GM21367 (cell line): ENCODE results near the gene RBFA.
"Not testable (repeated sequence)": the region's sequence is repeated elsewhere in the genome, so short reads cannot be mapped to it uniquely, and the experiment has no call there.

ENCODE experiments used
- ATAC-seq: cut with Tn5 transposase; IDR thresholded peaks from one replicate; pipeline ENCODE4 v1.9.1; 2021; ENCODE audit not compliant: unreplicated experiment

RBFA gene

DNA sequence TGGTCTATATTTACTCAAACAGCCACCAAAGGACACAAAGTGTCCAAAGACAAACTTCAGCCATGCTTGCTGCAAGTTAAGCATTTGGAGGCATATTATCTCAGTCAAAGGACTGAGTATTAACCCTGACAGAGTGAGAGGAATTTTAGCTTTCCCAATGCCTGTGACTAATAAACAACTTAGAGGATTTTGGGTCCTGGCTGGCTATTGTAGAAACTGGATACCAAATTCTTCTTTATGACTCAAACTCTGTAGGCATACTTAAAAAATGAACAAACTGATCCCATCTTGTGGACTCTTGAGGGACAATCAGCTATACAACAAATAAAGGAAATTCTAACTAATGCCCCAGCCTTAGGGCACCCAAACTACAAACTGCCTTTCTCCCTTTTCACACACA lies 6.5 kb upstream of the RBFA start:
- ATAC-seq: not testable (repeated sequence)

- no peak for ATAC-seq
Measured at GRCh38 chr18:80029690-80030089, 4.5 kb upstream of the RBFA start.

GRCh38 chr18:80033181-80034067 lies 810 bp upstream of the RBFA start:
- ATAC-seq: peak; percentile 42

DNA sequence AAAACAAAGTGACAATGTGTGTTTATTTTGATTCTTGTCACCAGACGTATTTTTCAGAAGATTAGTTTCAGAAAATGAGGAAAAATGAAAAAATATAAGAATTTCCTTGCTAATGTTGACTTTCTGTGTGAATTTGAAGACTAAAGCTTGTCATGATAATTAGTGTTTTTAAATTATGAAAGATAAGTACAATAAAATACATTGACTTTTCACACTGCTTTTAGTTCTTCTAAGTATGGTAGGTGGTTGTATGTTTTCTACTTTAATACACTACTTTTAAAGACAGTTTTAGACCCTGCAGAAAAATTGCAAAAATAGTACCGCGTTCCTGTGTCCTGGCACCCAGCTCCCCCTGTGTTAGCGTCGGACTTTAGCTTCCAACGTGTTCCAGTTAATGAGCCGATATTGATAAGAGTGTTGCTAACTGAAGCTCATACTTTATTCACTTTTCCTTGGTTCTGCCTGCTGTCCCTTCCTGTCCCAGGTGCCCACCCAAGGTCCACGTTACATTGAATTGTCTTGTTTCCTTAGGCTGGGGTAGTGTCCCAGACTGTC lies 695 bp downstream of the RBFA start:
- no peak for ATAC-seq

GRCh38 chr18:80035997-80036396 lies 1.8 kb downstream of the RBFA start:
- ATAC-seq: no peak

- ATAC-seq: no peak
Measured at GRCh38 chr18:80037300-80037699, 3.1 kb downstream of the RBFA start.

GRCh38 chr18:80037869-80038630 lies 3.8 kb downstream of the RBFA start:
- no peak for ATAC-seq

GRCh38 chr18:80040515-80040914 lies 6.3 kb downstream of the RBFA start:
- no peak for ATAC-seq

DNA sequence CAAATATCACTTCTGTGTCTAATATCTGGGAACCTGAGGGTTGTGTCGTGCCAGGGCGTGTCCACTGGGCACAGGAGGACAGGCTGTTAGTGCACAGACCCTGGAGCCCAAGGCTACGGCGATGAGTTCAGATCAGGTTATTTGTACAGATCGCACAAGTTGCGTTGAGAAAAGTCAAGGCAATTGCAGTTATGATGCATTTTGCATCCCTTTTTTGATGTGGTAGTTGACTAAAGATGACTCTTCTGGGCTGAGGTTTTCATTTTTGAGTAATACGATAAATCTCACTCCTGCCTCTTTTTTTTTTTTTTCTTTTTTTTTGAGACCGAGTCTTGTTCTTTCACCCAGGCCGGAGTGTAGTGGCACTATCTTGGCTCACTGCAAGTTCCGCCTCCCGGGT lies 7.2 kb downstream of the RBFA start:
- no peak for ATAC-seq

DNA sequence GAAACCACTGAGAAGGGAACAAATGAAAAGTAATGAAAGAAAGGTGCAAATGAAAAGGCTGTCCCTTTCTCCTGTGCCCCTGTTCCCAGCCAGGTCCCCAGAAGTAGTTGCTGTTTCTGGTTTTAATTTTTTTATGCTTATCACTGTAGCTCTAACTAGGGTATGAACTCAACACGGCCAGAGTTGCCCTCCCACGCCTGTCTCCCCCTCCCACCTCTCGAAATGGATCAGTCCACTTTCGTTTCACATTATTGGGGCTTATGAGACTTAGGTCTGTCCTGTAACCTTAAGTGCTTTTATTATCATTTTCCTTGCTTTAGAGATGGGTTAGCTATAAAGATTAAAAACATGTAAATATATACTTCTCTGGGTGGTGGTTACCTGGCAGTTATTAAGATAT lies 8.6 kb downstream of the RBFA start:
- no peak for ATAC-seq

GRCh38 chr18:80044072-80044471 lies 9.8 kb downstream of the RBFA start:
- ATAC-seq: no peak

DNA sequence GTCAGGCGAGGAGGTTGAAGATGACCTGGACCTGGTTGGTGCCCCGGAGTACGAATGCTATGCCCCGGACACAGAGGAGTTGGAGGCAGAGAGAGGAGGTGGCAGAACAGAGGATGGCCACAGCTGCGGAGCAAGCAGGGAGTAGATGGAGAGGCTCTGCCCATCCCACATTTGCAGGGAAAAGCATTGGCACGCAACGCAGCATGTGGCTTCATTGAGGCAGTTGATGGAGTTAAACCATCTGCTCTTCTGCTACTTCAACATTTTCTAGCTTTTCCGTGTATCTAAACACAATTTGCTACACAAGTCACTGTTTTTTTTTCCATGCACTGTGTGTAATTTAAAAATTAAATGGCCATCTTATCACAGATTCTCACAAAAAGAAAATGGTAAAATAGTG lies 11.8 kb downstream of the RBFA start:
- no peak for ATAC-seq

GRCh38 chr18:80046431-80046830 lies 12.2 kb downstream of the RBFA start:
- ATAC-seq: no peak

DNA sequence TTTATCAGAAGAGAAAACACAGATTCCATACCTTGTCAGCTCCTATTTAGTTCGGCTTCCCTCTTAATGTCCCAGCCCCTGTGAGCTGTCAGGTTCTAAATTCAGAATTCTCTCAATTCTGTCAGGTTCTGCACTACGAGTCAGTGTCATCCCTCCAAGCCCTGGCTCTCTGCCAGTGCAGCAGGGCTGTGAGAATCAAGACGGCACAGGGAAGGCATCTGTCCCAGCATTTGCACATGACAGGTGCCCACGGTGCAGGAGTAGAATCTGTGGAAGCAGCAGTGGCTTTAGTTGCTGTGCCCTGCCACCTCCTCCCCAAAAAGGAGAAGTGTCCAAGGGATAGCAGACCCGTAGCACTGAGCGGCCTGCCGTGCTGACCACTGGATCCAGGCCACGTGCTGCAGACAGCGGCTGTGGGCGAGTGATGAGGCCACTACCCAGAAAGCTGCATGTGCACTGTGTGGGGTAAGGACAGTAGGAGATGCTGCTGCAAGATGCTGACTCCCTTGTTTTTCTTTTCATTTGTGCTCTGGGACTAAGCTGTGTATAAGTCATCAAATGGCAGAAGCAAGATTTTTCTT lies 12.8 kb downstream of the RBFA start:
- no peak for ATAC-seq

DNA sequence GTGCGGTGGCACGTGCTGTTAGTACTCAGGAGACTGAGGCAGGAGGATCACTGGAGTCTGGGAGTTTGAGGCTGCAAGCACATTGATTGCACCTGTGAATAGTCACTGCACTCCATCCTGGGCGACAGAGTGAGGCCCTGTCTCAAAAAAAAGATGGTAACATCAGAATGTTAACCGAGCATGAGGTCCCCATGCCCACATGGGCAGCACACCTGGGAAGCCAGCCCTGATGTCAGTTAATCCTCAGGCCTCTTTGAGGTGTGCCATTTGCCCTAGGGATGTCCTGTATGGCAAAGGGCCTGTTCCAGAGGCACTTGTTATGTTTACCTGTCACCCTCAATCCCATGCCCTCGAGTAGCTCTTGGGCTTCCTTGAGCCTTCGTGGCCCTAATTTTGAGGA lies 16.6 kb downstream of the RBFA start:
- no peak for ATAC-seq

GRCh38 chr18:80056095-80056494 lies 21.9 kb downstream of the RBFA start:
- no peak for ATAC-seq

DNA sequence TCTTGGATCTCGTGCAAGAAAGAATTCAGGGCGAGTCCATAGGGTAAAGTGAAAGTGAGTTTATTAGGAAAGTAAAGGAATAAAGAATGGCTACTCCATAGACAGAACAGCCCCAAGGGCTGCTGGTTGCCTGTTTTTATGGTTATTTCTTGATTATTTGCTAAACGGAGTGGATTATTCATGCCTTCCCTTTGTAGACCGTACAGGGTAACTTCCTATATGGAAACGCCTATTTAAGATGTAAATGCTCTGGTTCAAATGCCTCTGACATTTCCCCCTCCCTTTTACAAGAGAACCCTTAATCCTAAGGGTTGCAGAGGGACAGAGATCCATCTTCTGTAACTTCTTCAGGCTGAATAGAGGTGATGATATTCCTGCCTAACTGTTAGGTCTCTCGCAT lies 25.7 kb downstream of the RBFA start:
- ATAC-seq: no peak

DNA sequence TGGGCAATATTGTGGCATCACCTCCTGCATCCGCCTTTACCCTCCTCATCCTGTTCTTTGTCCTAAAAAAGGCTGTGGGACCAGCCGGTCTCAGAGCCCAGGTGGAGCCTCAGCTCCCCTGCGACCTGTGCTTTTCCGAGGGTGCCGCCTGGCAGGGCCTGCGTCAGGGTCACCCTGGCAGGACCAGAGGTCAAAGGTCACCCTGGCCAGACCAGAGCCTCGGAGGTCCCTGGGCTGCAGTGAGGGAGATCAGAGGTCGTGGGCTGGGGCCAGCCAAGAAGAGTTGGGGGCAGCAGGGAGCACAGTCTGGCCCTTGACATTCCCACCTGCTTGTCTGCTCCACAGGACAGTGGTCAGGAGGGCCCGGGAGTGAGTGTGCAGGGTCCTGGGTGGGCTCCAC lies 31.5 kb downstream of the RBFA start:
- no peak for ATAC-seq

GRCh38 chr18:80067321-80067720 lies 33.1 kb downstream of the RBFA start:
- ATAC-seq: no peak

GRCh38 chr18:80067897-80068296 lies 33.7 kb downstream of the RBFA start:
- no peak for ATAC-seq

DNA sequence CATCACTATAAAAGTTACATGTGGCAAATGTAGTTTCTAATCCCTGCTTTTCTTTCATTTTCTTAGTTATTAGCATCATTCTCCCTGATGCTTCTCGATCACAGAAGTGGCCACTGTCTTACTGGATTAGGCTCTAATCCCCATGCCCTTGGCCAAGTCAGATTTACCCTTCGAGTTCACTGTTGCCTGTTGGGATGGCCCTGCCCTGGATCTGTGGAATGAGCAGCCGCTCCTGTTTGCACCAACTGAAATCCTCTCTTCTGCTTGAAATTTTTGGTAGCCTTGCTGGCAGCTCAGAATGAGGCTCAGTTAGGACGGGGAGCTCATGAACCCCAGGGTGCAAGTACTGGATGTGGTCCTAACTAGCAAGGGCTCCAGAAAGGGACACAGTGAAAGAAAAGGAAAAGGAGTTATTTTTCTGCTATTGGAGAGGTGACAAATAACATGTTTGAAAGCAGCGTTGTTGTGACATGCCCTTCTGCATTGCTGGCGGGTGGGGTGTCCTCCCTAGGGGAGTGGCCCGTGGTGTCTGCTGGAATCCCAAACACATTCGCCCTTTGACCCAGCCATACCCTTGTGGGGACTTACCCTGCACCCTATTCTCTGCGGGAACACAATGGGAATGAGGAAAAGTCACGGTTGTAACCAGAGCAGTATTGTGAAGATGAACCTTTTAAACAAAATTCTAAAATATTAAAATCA lies 34.5 kb downstream of the RBFA start:
- no peak for ATAC-seq
